Measurements from ENCODE around the gene P2RX2.

The P2RX2 gene

DNA sequence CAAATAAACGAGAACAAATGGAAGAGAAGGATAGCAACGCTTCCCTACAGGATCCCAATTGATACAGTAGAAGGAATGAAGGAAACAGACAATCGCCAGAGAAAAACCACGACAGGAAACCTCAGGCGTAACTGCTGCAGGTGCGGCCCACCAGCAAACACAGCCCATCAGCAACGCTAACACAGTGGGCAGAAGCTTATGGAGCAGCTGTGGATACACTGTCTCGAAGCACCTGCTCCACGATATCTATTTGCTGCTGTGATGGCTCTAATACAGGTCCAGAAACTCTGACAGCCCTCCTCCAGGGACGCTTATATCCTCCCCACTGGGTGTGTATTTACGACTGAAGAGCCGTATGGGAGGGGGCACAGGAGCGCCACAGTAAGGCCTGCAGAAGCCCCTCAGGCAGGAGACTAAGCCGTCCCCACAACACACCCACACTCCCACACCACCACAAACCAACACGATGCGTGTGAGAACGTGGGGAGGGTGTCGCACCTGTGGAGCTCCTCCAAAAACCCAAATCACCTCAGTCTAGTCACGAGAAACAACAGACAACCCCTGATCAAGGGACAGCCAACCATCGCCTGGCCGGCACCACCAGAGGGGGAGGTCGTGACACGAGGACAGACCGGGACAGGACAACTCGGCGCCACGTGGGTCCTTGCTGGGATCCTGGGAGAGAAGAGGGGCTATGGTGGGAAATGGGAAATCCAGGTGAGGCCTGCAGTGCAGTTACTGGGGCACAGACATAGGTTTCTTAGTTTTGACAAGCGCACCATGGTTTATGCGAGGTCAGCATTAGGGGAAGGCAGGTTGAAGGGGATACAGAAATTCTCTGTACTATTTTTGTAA, 44.6 kb downstream of the P2RX2 start:
- DNase-seq: no peak

DNA sequence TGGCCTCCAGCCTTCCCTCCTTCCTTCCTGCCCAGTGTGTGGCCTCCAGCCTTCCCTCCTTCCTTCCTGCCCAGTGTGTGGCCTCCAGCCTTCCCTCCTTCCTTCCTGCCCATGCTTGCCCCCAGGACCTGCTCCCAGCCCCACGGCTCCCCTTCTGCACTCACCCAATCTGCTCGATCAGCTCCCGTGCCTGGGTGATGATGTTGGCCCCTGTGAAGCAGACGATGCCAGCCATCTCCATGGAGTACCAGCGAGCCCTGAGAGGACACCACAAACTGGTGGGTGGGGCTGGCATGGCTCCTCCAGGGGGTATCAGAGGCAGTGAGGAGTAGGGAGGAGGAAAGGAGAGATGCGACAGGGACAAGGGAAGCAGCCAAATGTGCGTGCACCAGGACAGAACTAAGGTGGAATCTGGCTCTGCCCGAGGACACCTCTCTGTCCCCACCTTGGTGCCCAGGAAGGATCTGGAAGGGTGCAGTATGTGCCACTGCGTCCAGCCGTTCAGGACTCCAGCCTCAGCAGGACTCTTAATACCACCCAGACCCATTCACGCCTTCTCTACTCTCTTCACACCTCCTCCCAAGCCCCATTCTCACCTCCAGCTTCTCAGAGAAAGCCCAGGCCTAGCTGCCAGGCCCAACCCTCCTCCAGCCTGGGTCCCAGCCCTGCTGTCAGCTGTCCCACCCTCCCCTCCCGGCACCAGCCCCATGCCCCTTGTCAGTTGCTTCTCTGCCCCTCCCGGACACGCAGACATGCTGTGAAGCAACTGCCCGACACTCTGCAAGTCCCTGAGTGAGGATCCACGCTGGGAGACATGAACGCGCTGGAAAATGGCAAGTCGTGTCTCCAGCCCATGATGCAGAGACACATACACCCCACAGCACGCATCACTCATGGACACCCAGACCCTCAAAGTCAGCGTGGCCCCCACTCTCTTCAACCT, 45.9 kb downstream of the P2RX2 start:
- no peak for DNase-seq

DNA sequence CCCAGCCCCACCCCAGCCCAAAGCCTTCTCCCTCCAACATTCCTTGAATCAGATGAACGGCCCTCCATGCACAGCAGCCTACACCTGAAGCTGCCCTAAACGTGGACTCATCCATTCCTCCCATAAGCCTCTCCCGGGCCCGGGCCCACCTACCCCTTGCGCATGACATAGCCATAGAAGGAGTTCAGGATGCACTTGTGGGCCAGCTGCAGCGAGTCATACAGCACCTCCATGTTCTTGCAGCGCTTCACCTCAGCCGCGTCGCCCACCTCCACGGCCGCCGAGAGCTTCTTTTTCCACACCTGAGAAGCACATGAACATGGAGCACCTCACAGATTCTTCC, 46.5 kb downstream of the P2RX2 start:
- DNase-seq: no peak

DNA sequence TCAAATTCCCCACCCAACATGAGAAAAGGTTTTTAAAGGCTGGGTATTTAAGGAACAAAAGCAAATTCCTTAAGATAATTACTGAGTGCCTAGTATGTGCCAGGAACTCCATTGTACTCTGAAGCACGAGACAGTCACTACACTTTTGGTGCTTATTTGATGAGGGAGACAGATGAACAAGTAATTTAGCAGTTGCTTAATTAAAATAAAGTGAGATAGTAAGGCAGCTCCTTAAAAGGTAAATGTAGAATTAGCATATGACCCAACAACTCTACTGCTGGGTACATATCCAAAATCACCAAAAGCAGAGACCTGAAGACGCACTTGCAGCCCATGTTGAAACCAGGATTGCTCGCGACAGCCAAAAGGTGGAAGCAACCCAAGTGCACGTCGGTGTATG, 47.2 kb downstream of the P2RX2 start:
- no peak for DNase-seq

DNA sequence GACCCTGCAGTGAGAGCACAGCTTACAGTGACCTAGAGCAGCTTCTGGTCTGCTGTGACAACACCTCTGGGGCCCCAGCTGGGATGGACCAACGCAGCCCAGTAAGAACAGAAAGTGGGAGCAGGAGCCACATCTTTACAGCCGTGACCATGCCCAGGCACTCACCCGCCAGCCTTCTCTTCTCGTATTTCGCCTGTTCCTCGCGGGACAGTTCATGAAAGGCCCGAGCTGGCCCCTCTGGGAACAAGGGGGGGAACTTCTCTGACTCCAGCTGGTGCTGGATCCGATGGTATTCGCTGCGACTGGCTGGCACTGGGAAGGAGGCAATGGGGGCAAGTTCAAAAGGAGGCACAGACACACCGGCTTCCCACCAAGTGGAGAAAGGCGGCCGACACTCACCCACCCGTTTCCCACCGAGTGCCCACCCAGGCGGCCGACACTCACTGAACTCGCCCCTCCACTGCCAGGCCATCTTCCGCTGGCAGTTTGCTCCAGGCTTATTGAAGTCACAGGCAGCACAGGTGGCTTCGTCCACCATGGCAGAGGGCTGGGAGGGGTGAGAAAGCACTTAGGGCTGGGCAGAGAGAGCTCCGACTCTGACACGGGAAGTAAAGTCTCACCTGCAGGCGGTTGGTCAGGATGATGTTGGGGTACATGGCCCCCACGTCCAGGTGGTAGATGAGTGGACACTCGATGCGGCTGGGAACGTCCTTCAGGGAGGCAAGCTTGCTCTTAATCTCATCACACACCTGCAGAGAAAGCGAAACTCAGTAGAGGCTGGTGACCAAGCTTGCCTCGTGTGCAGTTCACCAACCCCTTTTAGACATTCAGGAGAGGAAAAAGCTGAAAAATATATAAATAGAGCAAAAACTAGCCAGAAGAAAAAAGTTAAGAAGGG, 49.9 kb downstream of the P2RX2 start:
- no peak for DNase-seq

DNA sequence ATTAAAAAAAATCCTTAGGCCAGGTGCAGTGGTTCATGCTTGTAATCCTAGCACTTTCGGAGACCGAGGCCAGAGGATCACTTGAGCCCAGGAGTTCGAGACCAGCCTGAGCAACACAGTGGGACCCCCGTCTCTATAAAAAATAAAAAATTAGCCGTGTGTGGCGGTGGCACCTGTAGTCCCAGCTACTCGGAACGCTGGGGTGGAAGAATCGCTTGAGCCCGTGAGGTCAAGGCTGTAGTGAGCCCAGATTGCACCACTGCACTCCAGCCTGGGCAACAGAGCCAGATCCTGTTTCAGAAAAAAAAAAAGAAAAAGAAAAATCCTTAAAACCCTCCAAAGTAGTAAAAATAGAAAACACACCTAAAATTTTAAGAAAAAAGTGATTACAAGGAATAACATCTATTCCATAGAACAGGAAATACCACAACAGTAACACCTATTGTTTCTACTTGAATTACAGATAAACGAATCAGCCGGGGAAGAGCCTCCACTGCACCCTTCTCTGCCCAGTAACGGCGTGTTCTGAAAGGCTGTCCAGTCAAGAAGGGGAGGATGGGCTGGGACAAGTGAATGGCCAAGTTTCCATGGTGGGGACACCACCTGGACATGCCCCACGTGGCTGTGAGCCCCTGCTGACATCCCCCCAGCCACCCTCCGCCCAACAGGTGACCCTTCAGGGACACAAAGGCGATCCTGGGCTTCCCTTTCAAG, 50.7 kb downstream of the P2RX2 start:
- no peak for DNase-seq
